Ovary (tissue), 3 donors: ENCODE results near the gene MAD1L1.

Experiments
- POLR2A ChIP-seq: fragments of 450-650 bp; IDR thresholded peaks from one replicate; pipeline ENCODE4 v1.6.1; 2017; ENCODE audit warnings: antibody characterized with exemption, mild to moderate bottlenecking, moderate library complexity
- TF ChIP-seq, protein P1 (sequence below), 3 donors: fragments of 450-650 bp in 2 of 3; fragments of 200-600 bp in 1 of 3; IDR thresholded peaks; one replicate each; pipeline versions ENCODE4 v1.5.1 to v1.8.0; 2016 to 2022; ENCODE audit warnings: antibody characterized with exemption in 3 of 3, mild to moderate bottlenecking in 1 of 3
- donor health status: DM: no; HTN: no; CAD: no.

DNA sequence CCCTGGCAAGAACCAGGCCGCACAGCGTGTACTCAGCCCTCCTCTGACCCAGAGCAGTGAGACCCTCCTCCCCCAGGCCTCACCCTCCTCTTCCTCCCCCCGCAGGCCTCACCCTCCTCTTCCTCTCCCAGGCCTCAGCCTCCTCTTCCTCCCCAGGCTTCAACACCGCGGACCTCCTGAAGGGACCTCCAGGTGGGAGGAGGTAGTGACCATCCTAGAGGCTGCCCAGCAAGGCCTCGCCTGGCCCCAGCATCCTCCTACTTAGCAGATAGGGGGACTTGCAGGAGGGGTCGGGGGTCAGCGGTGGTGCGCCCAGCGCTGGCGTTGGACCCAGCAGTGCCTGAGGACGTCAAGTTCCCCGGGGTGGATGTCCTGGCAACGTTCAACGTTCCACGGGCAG is 291.9 kb downstream of the MAD1L1 start:
- TF ChIP-seq, protein P1, sequence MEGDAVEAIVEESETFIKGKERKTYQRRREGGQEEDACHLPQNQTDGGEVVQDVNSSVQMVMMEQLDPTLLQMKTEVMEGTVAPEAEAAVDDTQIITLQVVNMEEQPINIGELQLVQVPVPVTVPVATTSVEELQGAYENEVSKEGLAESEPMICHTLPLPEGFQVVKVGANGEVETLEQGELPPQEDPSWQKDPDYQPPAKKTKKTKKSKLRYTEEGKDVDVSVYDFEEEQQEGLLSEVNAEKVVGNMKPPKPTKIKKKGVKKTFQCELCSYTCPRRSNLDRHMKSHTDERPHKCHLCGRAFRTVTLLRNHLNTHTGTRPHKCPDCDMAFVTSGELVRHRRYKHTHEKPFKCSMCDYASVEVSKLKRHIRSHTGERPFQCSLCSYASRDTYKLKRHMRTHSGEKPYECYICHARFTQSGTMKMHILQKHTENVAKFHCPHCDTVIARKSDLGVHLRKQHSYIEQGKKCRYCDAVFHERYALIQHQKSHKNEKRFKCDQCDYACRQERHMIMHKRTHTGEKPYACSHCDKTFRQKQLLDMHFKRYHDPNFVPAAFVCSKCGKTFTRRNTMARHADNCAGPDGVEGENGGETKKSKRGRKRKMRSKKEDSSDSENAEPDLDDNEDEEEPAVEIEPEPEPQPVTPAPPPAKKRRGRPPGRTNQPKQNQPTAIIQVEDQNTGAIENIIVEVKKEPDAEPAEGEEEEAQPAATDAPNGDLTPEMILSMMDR (IDR thresholded peaks at IDR 0.05): no peak
- TF ChIP-seq POLR2A: no peak
